CD4-positive, alpha-beta T cell (primary cell): Measurements from ENCODE around the gene SEPTIN10. TPM values are rescaled to one million over a fixed set of nuclear protein-coding genes. Genes with fewer than 3 reads are reported as not detected.

Experiments used
- ATAC-seq: fragments of 200-7000 bp; cut with Tn5 transposase; one replicate; pipeline ENCODE4 v1.10.0; 2022; ENCODE audit warnings: mild to moderate bottlenecking; ENCODE audit not compliant: poor library complexity
- CTCF ChIA-PET: fragments of 350-600 bp; sonication (Branson Sonifier 250); formaldehyde crosslinking; loops from one replicate; lab custom pipeline; 2021; ENCODE audit warnings: antibody characterized with exemption, inconsistent platforms; lab: Charles Lee
- POLR2A ChIA-PET: fragments of 350-600 bp; sonication (Branson Sonifier 250); formaldehyde crosslinking; loops from one replicate; lab custom pipeline; 2021; ENCODE audit warnings: antibody characterized with exemption, inconsistent platforms; lab: Charles Lee
- DNase-seq, 14 experiments: peaks; one replicate each; pipeline ENCODE4 v3.0.0-alpha.2; 2013 to 2020; ENCODE audit warnings: mixed read lengths in 2 of 14
- H3K27ac ChIP-seq, 2 donors: one replicate each; pipeline versions ENCODE4 v1.5.1 to v1.7.0; 2013; ENCODE audit warnings: low read length in 2 of 2, low read depth in 1 of 2, mild to moderate bottlenecking in 1 of 2
- H3K27me3 ChIP-seq, 2 experiments: 1 replicate in 1 of 2; 2 replicates in 1 of 2; pipeline versions ENCODE4 v1.6.1 to v1.7.0; 2013; ENCODE audit warnings: low read length in 2 of 2, control low read depth in 1 of 2, mild to moderate bottlenecking in 1 of 2, moderate library complexity in 1 of 2; ENCODE audit not compliant: insufficient read depth in 2 of 2, control insufficient read depth in 1 of 2
- H3K36me3 ChIP-seq: one replicate; pipeline ENCODE4 v1.6.1; 2013; ENCODE audit warnings: low read length, control low read depth; ENCODE audit not compliant: insufficient read depth
- H3K4me1 ChIP-seq: one replicate; pipeline ENCODE4 v1.6.1; 2013; ENCODE audit warnings: low read length, control low read depth; ENCODE audit not compliant: insufficient read depth
- H3K4me3 ChIP-seq: one replicate; pipeline ENCODE4 v1.5.1; 2013; ENCODE audit warnings: mild to moderate bottlenecking, low read length, moderate library complexity
- H3K9me3 ChIP-seq, 2 experiments: 1 replicate in 1 of 2; 2 replicates in 1 of 2; pipeline versions ENCODE4 v1.6.1 to v1.7.0; 2013; ENCODE audit warnings: low read length in 2 of 2, mild to moderate bottlenecking in 2 of 2, control low read depth in 1 of 2, moderate library complexity in 1 of 2; ENCODE audit not compliant: control insufficient read depth in 1 of 2, insufficient read depth in 1 of 2
- H3K27ac Mint-ChIP-seq: one replicate; pipeline ENCODE4 v1.8.0; 2020; ENCODE audit warnings: mixed read lengths
- H3K27me3 Mint-ChIP-seq: one replicate; pipeline ENCODE4 v1.8.0; 2021; ENCODE audit warnings: mixed read lengths
- H3K36me3 Mint-ChIP-seq: one replicate; pipeline ENCODE4 v1.8.0; 2021; ENCODE audit warnings: low read depth, mixed read lengths
- H3K4me1 Mint-ChIP-seq: one replicate; pipeline ENCODE4 v1.8.0; 2021; ENCODE audit warnings: low read depth, mixed read lengths
- H3K4me3 Mint-ChIP-seq: one replicate; pipeline ENCODE4 v1.8.0; 2020; ENCODE audit warnings: mild to moderate bottlenecking, mixed read lengths
- H3K9me3 Mint-ChIP-seq: one replicate; pipeline ENCODE4 v1.8.0; 2020; ENCODE audit warnings: mixed read lengths
- CTCF ChIP-seq: fragments of 200-600 bp; IDR thresholded peaks from one replicate; pipeline ENCODE4 v1.8.0; 2022; ENCODE audit warnings: antibody characterized with exemption, mild to moderate bottlenecking
- intact Hi-C, 2 experiments: fragments of 100-400 bp; cut with DNase I in 1 of 2; cut with micrococcal nuclease in 1 of 2; formaldehyde crosslinking; loops; one replicate each; pipeline versions ENCODE4 v1.15.1 to v1.9.0; 2023 to 2025; cut with DNase I, micrococcal nuclease
- total RNA-seq, 174 experiments: library from RNA in 2 of 174; stranded (reverse) in 2 of 174; gene quantifications; one replicate each; pipeline ENCODE4 v1.2.3 and lab custom pipeline; 2021 to 2026

The SEPTIN10 gene
- total RNA-seq, 2 experiments from 2014 or later = 2.0 to 2.6 TPM

- ATAC-seq = no peak
- CTCF ChIA-PET = no interaction called here
- no peak overlapping the region for H3K4me3 ChIP-seq
- H3K27ac ChIP-seq = no peak overlapping the region
- peaks cover 0 to 5% of the 10 kb centered on the region in 2 experiments for H3K9me3 ChIP-seq
- Mint-ChIP-seq H3K27ac (no peak overlapping the region), H3K4me3 (no peak overlapping the region), H3K4me1 (no peaks in the 10 kb centered on the region), H3K36me3 (no peaks in the 10 kb centered on the region), H3K9me3 (no peaks in the 10 kb centered on the region), H3K27me3 (no peaks in the 10 kb centered on the region)
- DNase-seq = no peak
- no peak for TF ChIP-seq CTCF
- POLR2A ChIA-PET = no interaction called here
- no peaks in the 10 kb centered on the region for H3K4me1 ChIP-seq
- H3K36me3 ChIP-seq = no peaks in the 10 kb centered on the region
- no peaks in the 10 kb centered on the region for H3K27me3 ChIP-seq
- intact Hi-C loops = no loop called here
Measured at GRCh38 chr2:109497911-109498870, 115.6 kb downstream of the SEPTIN10 start.

- POLR2A ChIA-PET = no interaction called here
- Histone ChIP-seq H3K4me1 (no peaks in the 10 kb centered on the region), H3K27ac (no peak overlapping the region), H3K4me3 (no peak overlapping the region), H3K36me3 (no peaks in the 10 kb centered on the region), H3K9me3 (peaks cover 0 to 5% of the 10 kb centered on the region in 2 experiments), H3K27me3 (no peaks in the 10 kb centered on the region)
- H3K36me3 Mint-ChIP-seq = no peaks in the 10 kb centered on the region
- CTCF ChIA-PET = no interaction called here
- H3K27me3 Mint-ChIP-seq = no peaks in the 10 kb centered on the region
- no peak overlapping the region for H3K4me3 Mint-ChIP-seq
- H3K27ac Mint-ChIP-seq = no peak overlapping the region
- TF ChIP-seq CTCF = no peak
- ATAC-seq (no peak), DNase-seq (no peak)
- H3K9me3 Mint-ChIP-seq = no peaks in the 10 kb centered on the region
- intact Hi-C loops = no loop called here
- no peaks in the 10 kb centered on the region for H3K4me1 Mint-ChIP-seq
Measured at GRCh38 chr2:109497463-109497862, 116.3 kb downstream of the SEPTIN10 start.

DNA sequence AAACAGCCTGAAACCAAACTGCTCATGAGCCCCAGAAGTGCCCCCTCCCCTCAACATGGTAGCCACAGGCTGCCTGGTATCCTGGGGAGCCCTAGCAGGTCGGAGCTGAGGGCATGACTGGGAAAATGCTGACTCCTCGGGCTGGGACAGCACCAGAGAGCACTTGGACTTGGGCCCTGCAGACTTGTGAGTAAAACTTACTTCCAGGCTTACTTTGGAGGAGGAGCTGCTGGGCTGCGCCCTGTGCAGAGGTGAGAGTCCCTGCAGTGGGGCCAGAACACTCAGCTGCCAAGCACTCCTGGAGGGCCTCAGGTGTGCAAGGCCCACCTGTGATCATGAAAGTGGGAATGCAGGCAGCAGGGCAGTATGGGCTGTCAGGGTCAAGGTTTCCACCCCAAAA, 119.4 kb downstream of the SEPTIN10 start:
- Histone ChIP-seq H3K9me3 (no peaks in the 10 kb centered on the region), H3K27me3 (no peaks in the 10 kb centered on the region), H3K36me3 (no peaks in the 10 kb centered on the region), H3K27ac (no peak overlapping the region), H3K4me3 (no peak overlapping the region), H3K4me1 (no peaks in the 10 kb centered on the region)
- Mint-ChIP-seq H3K4me1 (no peaks in the 10 kb centered on the region), H3K27ac (no peak overlapping the region), H3K36me3 (no peaks in the 10 kb centered on the region), H3K4me3 (no peak overlapping the region), H3K9me3 (no peaks in the 10 kb centered on the region), H3K27me3 (no peaks in the 10 kb centered on the region)
- ChIA-PET CTCF (interaction anchor here (1.2 kb wide), 1 partner anchor 16 kb away, joined by 4 read pairs; no protein-coding TSS in a partner anchor), POLR2A (no interaction called here)
- no peak for TF ChIP-seq CTCF
- ATAC-seq (no peak), DNase-seq (no peak)
- intact Hi-C loops = no loop called here
